ENCODE measurements around the gene GRIN1. TPM values are rescaled to one million over a fixed set of nuclear protein-coding genes. Genes with fewer than 3 reads are reported as not detected.
A peak's percentile ranks its signal among the peaks of the same experiment; 100 is the strongest.

GRIN1 gene
- total and polyA plus RNA-seq, 10 of the 15 experiments (the other 5 are each of a cell fraction or from before 2014, with no cell fraction given), result 0.05 to 0.10 (median 0.06) TPM; not detected in 6

- TF ChIP-seq RCOR1 (conservative IDR thresholded peaks at IDR 0.05; ENCODE audit: low read depth, low read length), result no peak
- TF ChIP-seq RAD51 (IDR thresholded peaks at IDR 0.05), result peak; percentile 44; the same call in 1 of the 2 replicates
- TF ChIP-seq, protein P1, sequence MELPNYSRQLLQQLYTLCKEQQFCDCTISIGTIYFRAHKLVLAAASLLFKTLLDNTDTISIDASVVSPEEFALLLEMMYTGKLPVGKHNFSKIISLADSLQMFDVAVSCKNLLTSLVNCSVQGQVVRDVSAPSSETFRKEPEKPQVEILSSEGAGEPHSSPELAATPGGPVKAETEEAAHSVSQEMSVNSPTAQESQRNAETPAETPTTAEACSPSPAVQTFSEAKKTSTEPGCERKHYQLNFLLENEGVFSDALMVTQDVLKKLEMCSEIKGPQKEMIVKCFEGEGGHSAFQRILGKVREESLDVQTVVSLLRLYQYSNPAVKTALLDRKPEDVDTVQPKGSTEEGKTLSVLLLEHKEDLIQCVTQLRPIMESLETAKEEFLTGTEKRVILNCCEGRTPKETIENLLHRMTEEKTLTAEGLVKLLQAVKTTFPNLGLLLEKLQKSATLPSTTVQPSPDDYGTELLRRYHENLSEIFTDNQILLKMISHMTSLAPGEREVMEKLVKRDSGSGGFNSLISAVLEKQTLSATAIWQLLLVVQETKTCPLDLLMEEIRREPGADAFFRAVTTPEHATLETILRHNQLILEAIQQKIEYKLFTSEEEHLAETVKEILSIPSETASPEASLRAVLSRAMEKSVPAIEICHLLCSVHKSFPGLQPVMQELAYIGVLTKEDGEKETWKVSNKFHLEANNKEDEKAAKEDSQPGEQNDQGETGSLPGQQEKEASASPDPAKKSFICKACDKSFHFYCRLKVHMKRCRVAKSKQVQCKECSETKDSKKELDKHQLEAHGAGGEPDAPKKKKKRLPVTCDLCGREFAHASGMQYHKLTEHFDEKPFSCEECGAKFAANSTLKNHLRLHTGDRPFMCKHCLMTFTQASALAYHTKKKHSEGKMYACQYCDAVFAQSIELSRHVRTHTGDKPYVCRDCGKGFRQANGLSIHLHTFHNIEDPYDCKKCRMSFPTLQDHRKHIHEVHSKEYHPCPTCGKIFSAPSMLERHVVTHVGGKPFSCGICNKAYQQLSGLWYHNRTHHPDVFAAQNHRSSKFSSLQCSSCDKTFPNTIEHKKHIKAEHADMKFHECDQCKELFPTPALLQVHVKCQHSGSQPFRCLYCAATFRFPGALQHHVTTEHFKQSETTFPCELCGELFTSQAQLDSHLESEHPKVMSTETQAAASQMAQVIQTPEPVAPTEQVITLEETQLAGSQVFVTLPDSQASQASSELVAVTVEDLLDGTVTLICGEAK (IDR thresholded peaks at IDR 0.05; ENCODE audit: borderline replicate concordance), result peak; percentile 49; the same call in 1 of the 2 replicates
- peak; percentile 84 for TF ChIP-seq BACH1 (IDR thresholded peaks at IDR 0.05; ENCODE audit: borderline replicate concordance)
- TF ChIP-seq SIN3A (IDR thresholded peaks at IDR 0.05; ENCODE audit: low read depth, low read length), result peak; percentile 54; the same call in 1 of the 2 replicates
- TF ChIP-seq NFYA (IDR thresholded peaks at IDR 0.05; ENCODE audit: borderline replicate concordance, low read depth, low read length), result no peak
- TF ChIP-seq WRNIP1 (IDR thresholded peaks at IDR 0.05; ENCODE audit: borderline replicate concordance, low read depth, low read length), result no peak
- TF ChIP-seq, protein P2, sequence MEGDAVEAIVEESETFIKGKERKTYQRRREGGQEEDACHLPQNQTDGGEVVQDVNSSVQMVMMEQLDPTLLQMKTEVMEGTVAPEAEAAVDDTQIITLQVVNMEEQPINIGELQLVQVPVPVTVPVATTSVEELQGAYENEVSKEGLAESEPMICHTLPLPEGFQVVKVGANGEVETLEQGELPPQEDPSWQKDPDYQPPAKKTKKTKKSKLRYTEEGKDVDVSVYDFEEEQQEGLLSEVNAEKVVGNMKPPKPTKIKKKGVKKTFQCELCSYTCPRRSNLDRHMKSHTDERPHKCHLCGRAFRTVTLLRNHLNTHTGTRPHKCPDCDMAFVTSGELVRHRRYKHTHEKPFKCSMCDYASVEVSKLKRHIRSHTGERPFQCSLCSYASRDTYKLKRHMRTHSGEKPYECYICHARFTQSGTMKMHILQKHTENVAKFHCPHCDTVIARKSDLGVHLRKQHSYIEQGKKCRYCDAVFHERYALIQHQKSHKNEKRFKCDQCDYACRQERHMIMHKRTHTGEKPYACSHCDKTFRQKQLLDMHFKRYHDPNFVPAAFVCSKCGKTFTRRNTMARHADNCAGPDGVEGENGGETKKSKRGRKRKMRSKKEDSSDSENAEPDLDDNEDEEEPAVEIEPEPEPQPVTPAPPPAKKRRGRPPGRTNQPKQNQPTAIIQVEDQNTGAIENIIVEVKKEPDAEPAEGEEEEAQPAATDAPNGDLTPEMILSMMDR (IDR thresholded peaks at IDR 0.05 in 2 of 3, conservative IDR thresholded peaks at IDR 0.05 in 1 of 3; ENCODE audit: control insufficient read depth in 2 of 3, extremely low read depth in 1 of 3, insufficient read depth in 1 of 3, low read depth in 3 of 3, low read length in 3 of 3), result no peak
- TF ChIP-seq CEBPB (IDR thresholded peaks at IDR 0.05; ENCODE audit: borderline replicate concordance in 1 of 2, low read depth in 2 of 2, low read length in 2 of 2), result no peak
- TF ChIP-seq, protein P3, sequence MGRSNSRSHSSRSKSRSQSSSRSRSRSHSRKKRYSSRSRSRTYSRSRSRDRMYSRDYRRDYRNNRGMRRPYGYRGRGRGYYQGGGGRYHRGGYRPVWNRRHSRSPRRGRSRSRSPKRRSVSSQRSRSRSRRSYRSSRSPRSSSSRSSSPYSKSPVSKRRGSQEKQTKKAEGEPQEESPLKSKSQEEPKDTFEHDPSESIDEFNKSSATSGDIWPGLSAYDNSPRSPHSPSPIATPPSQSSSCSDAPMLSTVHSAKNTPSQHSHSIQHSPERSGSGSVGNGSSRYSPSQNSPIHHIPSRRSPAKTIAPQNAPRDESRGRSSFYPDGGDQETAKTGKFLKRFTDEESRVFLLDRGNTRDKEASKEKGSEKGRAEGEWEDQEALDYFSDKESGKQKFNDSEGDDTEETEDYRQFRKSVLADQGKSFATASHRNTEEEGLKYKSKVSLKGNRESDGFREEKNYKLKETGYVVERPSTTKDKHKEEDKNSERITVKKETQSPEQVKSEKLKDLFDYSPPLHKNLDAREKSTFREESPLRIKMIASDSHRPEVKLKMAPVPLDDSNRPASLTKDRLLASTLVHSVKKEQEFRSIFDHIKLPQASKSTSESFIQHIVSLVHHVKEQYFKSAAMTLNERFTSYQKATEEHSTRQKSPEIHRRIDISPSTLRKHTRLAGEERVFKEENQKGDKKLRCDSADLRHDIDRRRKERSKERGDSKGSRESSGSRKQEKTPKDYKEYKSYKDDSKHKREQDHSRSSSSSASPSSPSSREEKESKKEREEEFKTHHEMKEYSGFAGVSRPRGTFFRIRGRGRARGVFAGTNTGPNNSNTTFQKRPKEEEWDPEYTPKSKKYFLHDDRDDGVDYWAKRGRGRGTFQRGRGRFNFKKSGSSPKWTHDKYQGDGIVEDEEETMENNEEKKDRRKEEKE (IDR thresholded peaks at IDR 0.05), result no peak
- TF ChIP-seq SRF (IDR thresholded peaks at IDR 0.05; ENCODE audit: low read depth in 2 of 2, low read length in 2 of 2), result no peak
- TF ChIP-seq FOXM1 (IDR thresholded peaks at IDR 0.05; ENCODE audit: low read depth, low read length), result no peak
- no peak for TF ChIP-seq NR2C1 (IDR thresholded peaks at IDR 0.05)
- TF ChIP-seq RUNX3 (IDR thresholded peaks at IDR 0.05; ENCODE audit: low read length), result no peak
- TF ChIP-seq NFYB (IDR thresholded peaks at IDR 0.05; ENCODE audit: insufficient read depth, low read depth, low read length), result peak; percentile 98
- no peak for TF ChIP-seq ZNF622 (IDR thresholded peaks at IDR 0.05)
Measured at GRCh38 chr9:137200311-137201204, 61.6 kb downstream of the GRIN1 start, which contains the start of gene TPRN (continued).
